RWPE2 (cell line): ENCODE results near the gene FNDC3B.

Experiments used
- ATAC-seq: fragments of 200-7000 bp; cut with Tn5 transposase; 3 replicates; pipeline ENCODE4 v1.9.1; 2021; ENCODE audit warnings: low read depth
- DNase-seq: peaks from one replicate; pipeline ENCODE4 v3.0.0-alpha.2; 2020; ENCODE audit warnings: low spot score
- H3K27ac ChIP-seq: fragments of 450-650 bp; 2 replicates; pipeline ENCODE4 v1.5.1; 2017; ENCODE audit warnings: mild to moderate bottlenecking; ENCODE audit not compliant: poor library complexity, severe bottlenecking
- H3K27me3 ChIP-seq: fragments of 250-450 bp; sonication (Bioruptor Pico); 2 replicates; pipeline ENCODE4 v1.5.1; 2021; ENCODE audit warnings: mild to moderate bottlenecking, moderate library complexity; ENCODE audit not compliant: insufficient read depth, poor library complexity, severe bottlenecking
- H3K36me3 ChIP-seq: fragments of 250-450 bp; sonication (Bioruptor Pico); 2 replicates; pipeline ENCODE4 v1.5.1; 2020; ENCODE audit warnings: low read depth, mild to moderate bottlenecking, moderate library complexity
- H3K4me1 ChIP-seq: fragments of 250-450 bp; sonication (Bioruptor Pico); 2 replicates; pipeline ENCODE4 v1.5.1; 2021; ENCODE audit warnings: mild to moderate bottlenecking, moderate library complexity; ENCODE audit not compliant: insufficient read depth, poor library complexity, severe bottlenecking
- H3K4me3 ChIP-seq: fragments of 250-450 bp; sonication (Bioruptor Pico); 2 replicates; pipeline ENCODE4 v1.5.1; 2021; ENCODE audit warnings: mild to moderate bottlenecking, moderate library complexity; ENCODE audit not compliant: severe bottlenecking
- H3K9me3 ChIP-seq: fragments of 250-450 bp; sonication (Bioruptor Pico); 2 replicates; pipeline ENCODE4 v1.5.1; 2021; ENCODE audit warnings: mild to moderate bottlenecking, moderate library complexity; ENCODE audit not compliant: severe bottlenecking
- CTCF ChIP-seq: fragments of 450-650 bp; IDR thresholded peaks from one replicate; pipeline ENCODE4 v1.5.1; 2017; ENCODE audit warnings: mild to moderate bottlenecking, moderate library complexity; ENCODE audit not compliant: poor library complexity, severe bottlenecking

The FNDC3B gene

GRCh38 chr3:172245241-172245640 lies 205.9 kb downstream of the FNDC3B start:
- ATAC-seq = no peak

GRCh38 chr3:172246107-172246844 lies 206.9 kb downstream of the FNDC3B start:
- Histone ChIP-seq H3K27ac (no peak overlapping the region), H3K4me3 (no peak overlapping the region), H3K27me3 (no peaks in the 10 kb centered on the region), H3K4me1 (peaks cover 27% of the 10 kb centered on the region), H3K36me3 (peaks cover 60% of the 10 kb centered on the region), H3K9me3 (peaks cover 4% of the 10 kb centered on the region)
- ATAC-seq = no peak
- no peak for DNase-seq
- TF ChIP-seq CTCF = no peak

More at GRCh38 chr3:172245241-172245640, 205.9 kb downstream of the FNDC3B start:
- Histone ChIP-seq H3K27me3 (no peaks in the 10 kb centered on the region), H3K27ac (peak overlapping the region; percentile 76), H3K36me3 (peaks cover 60% of the 10 kb centered on the region), H3K9me3 (peaks cover 9% of the 10 kb centered on the region), H3K4me1 (peaks cover 27% of the 10 kb centered on the region), H3K4me3 (no peak overlapping the region)
- no peak for TF ChIP-seq CTCF
- DNase-seq = no peak

- Histone ChIP-seq H3K4me1 (peaks cover 27% of the 10 kb centered on the region), H3K4me3 (no peak overlapping the region), H3K9me3 (no peaks in the 10 kb centered on the region), H3K27me3 (no peaks in the 10 kb centered on the region), H3K36me3 (peaks cover 62% of the 10 kb centered on the region), H3K27ac (no peak overlapping the region)
- ATAC-seq (no peak), DNase-seq (no peak)
- no peak for TF ChIP-seq CTCF
Measured at GRCh38 chr3:172247525-172248274, 208.3 kb downstream of the FNDC3B start.

- peaks cover 18% of the 10 kb centered on the region for H3K4me1 ChIP-seq
- H3K9me3 ChIP-seq = no peaks in the 10 kb centered on the region
- no peak overlapping the region for H3K27ac ChIP-seq
- no peaks in the 10 kb centered on the region for H3K27me3 ChIP-seq
- no peak for TF ChIP-seq CTCF
- H3K36me3 ChIP-seq = peaks cover 68% of the 10 kb centered on the region
- no peak overlapping the region for H3K4me3 ChIP-seq
- no peak for DNase-seq
- no peak for ATAC-seq
Measured at GRCh38 chr3:172249039-172249438, 209.7 kb downstream of the FNDC3B start.
